GM23248 (cell line): ENCODE results near the gene CTRL.

Experiments
- EZH2 ChIP-seq: fragments of 200-600 bp; sonication (generic); IDR thresholded peaks from 2 replicates; pipeline ENCODE4 v1.6.1; 2018; ENCODE audit warnings: antibody characterized with exemption, mild to moderate bottlenecking; ENCODE audit not compliant: insufficient read depth, poor library complexity, severe bottlenecking
- EZH2phosphoT487 ChIP-seq: fragments of 200-600 bp; sonication (generic); IDR thresholded peaks from 2 replicates; pipeline ENCODE4 v1.6.1; 2018; ENCODE audit warnings: antibody characterized with exemption, moderate library complexity, mild to moderate bottlenecking, low read depth; ENCODE audit not compliant: insufficient read depth

DNA sequence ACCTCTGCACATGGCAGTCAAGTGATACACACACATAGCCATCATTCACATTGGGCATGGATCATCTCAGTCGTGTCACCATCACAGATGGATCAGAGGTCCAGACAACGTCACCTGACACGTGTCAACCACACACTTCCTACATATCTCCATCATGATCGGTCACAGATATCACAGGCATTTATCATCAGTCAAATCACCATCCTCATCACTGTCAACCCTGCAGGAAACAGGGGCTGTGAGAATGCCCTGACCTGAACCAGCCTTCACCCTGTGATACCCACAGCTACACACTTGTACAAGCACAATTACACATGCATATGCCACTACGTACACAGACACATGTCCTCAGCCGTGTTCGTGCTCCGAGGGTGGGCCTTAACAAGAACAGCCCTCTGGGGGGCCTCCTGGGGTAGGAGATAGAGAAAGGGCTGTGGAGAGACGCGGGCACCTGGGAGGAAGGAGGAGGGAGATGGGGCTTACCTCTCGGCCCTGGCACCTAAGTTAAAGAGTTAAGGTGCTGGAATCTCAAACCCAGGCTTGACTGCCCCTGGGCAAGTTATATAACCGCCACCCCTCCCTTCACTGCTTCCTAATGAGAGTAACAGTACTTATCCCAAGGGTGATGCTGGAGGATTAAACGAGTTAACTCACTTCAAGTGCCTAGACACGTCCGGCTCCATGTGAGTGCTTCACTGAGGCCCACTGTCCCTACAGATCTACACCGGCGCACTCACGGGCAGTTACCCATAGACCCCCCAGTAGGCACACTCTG lies 35.7 kb upstream of the CTRL start:
- TF ChIP-seq EZH2phosphoT487 (no peak), EZH2 (no peak)
